CD4-positive, alpha-beta T cell treated with Interleukin-4 for 4 hours (primary cell): Measurements from ENCODE around the gene ATF5.

ENCODE experiments used
- DNase-seq: peaks from one replicate; pipeline ENCODE4 v3.0.0-alpha.2; 2020

ATF5 gene

DNA sequence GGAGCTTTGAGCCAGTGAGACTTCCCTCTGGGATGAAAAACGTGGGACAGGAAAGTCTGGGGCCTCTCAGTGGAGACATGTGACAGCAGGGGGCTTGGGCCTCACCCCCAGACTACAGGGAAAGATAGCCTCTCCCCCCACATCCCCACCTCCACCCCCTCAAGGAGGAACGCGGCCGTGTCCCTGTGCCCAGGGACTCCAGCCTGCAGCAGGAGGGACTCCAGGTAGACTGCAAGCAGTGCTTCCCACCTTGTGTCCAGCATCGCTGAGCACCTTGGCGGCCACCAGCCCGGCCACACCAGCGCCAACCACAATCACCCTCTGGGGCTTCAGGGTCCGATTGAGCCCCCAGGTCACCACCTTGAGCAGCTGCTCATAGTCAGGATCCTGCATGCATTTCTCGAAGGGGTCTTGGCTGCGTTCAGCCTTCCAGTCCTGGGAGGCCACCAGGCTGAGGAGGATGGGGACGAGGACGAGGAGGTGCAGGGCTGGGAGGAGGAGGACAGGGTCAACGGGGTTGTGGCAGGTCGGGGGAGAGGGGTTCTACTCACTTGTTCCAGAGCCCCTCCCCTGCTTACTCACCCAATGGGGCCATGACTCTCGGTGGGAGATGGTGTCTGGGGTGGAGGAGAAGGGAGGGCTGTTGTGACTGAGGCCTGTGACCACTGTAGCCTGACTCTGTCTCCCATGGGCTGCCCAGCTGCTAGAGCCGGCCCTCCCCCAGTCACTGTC, 33.3 kb upstream of the ATF5 start:
- DNase-seq = no peak

DNA sequence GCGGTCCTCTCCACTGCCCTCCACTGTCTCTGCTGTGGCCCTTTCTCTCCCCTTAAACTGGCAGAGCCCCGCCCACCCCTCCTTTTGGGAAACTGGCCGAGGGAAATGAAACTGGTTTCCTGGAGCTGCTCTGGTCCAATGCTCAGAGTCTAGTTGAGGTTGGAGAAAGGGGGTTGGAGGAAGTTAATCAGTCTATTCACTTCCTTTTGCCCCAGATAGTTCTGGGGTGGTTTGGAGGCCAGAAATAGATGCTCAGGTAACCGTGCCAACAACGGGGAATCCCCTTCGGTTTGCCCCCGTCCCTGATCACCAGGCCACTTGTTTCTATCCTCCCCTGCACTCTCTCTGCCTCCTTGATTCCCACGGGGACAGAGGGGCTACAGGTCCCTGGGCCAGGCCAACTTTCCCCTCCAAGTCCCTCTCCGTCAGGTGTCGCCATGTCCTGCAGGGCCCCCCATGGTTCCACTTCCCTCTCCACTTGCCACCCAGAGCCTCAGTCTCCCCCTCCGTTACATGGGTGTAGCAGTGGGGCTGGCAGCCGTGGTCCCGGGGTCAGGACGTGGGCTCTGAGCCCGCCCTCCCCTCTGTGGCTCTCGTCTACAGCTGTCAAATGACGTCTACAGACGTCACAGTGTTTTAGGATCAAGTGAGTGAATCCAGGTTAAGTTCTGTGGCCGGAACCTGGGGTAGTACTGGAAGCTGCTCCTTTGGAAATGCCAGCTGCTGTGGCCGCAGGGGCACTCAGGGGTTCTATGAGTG, 32.0 kb upstream of the ATF5 start, which contains the start of gene IL4I1:
TSS of gene IL4I1 (minus strand) at position 25 of the 759 bp plus-strand sequence. CDS start 727 bp downstream, outside the sequence.
- peak; percentile 89 for DNase-seq

DNA sequence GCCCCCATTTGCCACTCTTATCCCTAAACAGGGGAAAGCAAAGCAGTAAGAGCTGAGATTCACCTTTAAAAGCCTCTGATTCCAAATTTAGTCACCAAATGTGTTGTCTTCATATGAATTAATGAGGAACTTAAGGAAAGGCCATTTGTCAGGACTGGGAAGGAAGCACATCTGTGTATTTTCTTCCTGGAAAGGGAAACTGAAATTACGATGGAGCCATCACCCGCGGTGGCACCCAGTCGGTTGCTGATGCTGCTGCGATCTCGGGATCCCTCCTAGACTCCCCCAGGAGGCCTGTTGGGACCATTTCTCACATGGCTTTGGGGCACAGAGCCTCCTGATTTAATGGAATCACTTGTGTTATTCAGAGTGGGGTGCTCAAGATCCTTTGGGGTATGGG, 24.9 kb upstream of the ATF5 start:
- no peak for DNase-seq

DNA sequence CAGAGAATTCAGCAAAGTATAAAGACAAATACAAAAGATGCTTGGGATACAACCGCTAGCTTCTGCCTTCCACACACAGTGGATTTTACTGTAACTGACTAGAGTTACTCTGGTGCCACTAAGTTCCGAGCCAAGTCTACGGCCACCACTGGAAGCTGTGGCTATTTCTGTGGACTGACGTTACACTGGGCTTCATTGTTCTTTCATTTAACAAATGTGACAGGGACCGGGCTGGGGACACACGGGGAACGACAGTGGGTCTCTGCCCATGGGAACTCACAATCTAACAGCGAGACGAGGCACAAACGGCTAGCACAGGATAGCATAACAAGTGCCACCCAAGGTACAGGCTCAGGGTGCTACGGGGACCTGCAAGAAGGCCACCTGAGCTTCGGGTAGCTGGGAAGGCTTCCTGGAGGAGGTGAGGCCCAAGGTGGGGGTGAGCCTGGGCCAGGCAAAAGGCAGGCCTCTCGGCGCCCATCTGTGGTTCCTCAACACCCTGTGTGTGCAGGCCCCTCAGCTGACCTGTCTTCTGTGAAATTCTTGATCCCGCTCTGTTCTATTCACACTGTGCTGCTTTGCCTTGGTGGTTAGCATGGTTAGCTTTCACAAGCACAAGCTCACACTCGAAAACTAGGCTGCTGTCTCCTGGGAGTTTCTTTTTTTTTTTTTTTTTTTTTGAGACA, 22.0 kb upstream of the ATF5 start:
- no peak for DNase-seq

DNA sequence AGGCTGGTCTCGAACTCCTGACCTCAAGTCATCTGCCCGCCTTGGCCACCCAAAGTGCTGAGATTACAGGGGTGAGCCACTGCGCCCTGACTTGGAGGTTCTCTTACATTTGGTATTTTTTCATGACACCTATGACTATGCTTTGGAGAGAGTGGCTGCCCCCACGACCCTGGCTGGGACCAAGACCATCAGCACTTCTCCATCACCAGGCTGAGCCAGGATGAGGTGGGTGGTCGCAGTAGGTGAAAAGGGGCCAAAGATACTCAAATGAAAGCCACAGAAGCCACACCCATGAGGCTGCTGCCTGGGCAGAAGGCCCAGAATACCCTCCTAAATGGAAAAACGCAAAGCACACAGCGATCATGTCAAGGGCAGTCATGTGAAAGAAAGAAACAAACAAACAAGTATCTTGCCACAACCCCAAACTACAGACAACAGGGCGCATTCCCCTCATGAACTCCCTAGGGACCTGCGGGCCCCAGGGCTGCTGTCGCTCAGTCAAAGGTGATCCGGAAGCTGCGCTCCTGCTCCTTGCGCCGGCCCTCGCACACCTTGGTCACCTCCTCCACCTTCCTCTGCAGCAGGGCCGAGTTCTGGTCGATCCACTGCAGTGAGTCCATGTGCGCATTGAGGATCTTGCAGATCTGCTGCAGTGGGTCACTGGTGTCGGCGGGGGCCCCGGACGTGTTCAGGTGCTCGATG, 21.1 kb upstream of the ATF5 start:
- DNase-seq = no peak

DNA sequence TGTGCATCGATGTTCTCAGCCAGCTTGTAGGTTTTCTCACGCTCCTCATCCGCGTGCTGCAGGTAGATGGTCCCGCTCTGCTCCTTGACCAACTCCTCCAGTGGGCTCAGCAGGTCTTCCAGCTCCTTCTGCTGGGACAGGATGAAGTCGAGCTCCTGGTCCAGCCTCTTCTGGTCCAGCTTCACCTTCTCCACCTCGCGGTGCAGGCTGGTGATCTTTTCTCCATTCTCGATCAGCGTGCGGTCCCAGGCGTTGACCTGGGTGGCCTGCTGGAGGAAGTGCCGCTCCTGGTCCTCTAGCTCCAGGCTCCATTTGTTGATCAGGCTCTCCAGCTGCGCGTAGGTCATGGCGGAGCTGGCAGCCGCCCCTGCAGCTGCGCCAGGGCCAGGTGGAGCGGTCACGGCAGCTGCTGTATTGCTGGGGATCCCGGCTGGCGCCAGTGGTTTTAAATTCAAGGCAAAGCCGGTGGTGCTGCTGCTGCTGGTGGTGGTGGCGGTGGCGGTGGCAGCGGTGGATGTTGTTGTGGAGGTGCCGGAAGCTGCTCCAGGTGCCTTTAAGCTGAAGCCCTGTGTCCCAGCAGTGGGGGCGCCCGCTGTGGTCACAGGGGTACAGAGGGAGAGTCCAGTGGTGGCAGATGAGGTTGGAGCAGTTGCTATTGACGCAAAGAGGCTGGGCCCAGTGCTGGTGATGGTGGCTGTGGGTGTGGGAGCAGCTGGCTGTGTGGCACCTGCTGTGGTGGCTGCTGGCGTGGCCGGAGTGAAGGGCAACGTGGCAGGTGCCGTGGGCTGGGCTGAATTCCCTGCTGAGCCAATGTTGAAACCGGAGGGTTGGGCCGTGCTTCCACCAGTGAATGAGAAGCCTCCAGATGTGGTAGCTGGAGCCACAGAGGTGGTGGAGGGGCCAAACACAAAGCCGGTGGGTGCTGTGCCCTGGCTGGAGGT, 20.3 kb upstream of the ATF5 start:
- DNase-seq = no peak

DNA sequence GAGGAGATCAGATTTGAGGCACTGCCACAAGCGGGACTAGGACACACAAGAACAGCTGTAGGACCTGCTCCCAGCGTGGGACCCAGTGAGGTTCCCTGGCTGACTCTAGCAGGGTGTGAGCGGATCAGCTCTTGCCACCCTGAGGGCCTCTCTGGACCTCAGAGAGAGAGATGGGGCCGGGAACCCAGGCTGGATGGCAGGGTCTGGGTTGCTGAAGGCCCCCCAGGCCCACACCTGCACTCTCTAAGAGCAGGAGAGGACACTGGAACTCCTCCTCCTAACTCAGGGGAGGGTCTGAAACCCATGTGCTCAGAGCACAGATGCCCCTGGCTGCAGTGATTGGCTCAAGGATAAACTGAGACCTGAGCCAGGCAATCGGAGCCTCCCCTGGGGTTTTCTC, 18.8 kb upstream of the ATF5 start:
- no peak for DNase-seq

DNA sequence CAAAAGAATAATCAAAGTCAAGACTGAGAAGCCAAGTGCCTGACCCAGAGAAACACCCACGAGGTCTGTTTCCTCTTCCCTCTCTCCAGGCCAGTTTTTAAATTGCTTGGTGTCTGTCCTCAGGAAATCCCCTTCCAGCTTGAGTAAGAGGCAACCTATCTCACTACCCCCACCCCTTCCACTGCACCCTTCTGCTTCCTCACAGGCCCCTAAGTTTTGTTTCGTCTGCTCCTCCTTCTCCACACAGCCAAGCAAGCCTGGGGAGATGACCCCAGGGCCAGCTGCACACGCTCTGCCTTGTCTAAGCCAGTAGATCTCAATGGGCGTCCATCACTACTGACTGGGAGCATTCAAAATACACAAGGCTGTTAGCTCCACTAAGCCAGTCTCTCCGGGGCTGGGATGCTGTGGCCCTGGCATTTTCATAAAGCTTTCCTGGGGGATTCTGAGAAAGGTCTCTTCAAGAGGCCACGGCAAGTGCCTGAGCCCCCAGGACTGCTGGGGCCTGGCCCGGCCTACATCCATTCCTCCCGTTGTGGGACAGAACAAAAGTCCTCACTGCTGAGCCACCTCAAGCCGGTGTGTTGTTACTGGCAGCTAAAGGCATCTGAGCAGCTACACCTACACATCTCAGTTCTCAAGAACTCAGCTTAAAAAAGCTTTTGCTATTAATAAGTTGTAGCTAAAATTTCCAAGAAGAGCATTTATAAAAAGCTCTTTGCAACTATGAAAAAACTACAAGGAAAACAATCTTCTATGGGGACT, 17.4 kb upstream of the ATF5 start:
- DNase-seq = peak; percentile 56

DNA sequence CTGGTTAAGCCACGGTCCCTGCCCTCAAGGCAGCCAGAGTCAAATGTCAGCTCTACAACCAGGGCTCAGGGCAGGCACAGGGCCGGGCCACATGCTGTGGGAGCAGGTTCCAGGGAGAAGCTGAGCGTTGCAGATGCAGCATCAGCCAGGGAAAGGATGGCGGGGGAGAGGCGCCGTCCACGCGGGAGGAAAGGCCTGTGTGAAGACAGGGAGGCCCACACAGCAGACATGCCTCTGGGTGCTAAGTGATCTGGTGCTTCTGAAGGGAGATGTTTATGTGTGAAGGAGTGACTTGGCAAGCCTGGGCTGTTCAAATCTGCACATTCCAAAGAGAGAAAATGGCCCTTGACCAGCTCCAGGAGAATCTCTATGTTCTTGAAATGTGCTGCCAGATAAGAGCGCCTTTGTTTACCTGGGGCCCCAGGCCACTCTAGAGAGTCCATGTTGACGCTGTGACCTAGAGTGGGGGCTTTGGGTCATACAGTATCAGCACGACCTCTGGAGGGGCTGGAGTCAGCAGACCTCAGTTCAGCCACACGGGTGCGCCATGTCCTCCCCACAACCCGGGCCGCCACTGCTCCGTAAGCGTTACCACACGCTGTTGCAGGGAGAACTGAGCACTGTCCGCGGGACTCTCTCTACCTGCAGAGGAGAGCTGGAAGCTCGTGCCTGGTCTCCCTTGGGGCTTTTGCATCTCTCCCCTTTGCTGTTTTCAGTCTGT, 15.9 kb upstream of the ATF5 start:
- no peak for DNase-seq

DNA sequence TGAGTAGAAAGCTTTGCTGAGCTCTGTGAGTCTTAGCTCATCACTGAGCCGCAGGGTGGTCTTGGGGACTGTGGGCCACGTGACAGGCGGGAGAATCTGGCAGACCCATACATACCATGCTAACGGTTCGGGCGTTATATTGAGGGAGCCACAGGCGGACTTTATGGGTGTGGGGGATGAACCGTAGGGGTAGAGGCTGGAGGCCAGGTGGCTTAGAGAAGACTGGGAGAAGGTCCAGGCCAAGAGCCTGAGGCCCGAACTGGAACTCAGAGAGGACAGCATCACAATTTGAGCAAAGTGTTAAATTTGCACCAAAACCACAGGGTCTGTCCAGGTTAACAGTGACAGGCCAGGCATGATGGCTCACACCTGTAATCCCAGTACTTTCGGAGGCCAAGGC, 15.3 kb upstream of the ATF5 start:
- no peak for DNase-seq

DNA sequence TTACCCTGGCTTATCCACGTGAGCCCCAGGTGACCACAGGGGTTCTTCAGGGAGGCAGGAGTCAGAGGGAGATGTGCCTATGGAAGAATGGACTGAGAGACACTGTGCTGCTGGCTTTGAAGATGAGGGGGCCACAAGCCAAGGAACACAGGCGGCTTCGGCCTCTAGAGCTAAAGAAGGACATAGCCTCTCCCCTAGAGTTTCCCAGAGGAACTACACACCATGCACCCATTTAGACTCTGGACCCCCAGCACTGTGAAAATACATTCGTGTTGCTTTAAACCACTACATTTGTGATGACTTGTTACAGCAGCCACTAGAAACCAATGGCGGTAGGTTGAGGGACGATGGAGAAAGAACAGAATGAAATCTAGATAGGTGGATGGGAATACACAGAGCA, 13.7 kb upstream of the ATF5 start:
- DNase-seq = no peak

DNA sequence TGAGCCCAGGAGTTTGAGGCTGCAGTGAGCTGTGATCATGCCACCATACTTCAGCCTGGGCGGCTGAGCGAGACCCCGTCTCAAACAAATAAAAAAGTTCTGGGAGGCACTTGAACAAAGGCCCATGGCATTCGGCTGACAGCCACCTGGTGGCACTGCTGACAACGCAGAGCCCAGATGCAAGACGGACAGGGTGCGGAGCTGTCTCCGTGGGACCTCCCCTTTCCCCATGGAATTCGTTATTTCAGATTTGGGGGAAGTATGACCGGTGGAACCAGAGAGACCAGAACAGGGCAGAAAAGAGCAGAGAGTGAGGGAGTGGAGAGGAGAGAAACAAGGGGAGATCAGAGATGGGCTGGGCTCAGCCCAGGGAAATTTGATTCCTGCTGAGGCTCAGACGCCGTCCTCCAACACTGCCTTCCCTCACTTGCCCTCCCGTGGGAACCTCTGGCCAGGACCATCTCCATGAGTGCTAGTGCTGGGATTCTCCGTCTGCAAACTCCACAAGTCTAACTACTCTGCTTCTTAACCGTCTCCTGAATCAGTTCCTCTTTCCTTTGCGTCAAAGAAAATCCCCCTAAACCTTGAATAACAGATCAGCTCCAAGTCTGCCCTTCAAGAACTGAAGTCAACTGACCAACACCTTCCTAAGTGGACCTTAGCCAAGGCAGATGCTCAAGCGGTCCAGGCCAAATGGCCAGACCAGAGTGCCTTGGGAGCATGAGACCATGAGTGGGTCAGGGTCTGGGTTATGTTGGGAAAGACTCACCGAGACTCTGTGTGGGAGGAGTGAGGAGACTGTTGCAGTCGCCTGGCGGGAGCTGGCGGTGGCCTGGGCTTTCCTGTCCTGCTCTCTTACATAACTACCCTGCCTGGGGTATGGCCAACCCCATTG, 11.9 kb upstream of the ATF5 start:
- DNase-seq = no peak

DNA sequence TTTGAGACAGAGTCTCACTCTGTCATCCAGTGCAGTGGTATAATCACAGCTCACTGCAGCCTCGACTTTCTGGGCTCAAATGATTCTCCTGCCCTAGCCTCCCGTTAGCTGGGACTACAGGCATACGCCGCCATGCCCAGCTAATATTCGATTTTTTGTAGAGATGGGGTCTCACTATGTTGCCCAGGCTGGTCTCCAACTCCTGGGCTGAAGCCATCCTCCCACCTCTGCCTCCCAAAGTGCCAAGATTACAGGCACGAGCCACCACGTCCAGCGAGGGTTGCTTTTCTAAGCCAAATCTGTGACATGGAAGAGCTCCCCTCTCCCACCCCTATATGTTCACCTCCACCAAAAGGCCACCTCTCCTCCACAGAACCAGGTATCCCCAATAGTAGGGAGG, 10.9 kb upstream of the ATF5 start:
- no peak for DNase-seq

DNA sequence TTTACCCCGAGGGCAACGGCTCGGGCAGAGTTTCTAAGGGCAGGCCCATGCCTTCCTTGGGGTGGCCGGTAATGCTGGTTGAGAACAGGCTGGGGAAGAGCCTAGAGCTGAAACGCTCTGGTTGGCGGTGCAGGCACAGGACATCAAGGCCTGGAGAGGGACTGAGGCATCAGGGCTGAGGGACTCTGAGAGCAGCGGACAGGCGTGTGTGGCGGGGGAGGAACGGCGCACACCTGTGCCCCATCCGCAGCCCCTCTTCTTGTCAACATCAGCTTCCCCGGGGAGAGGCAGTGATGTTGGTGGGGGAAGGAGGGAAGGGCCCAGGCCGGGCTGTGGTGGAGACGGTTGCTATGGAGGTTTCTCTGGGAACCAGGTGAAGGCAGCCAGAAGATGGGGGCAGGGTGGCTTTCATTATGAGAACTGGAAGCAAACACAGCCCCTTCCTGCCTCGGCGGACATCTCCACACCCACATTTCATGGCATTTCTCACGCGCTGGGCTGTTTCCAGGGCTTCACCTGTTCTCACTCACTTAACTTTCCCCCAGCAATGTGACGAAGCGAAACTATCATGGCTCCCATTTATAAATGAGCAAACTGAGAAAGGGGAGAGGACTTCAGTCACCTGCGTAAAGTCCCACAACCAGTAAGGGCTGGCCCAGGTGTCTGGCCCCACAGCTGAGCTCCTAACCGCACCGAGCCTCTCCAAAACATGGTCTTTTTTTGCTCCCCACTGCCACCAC, 8.2 kb upstream of the ATF5 start:
- DNase-seq = no peak

DNA sequence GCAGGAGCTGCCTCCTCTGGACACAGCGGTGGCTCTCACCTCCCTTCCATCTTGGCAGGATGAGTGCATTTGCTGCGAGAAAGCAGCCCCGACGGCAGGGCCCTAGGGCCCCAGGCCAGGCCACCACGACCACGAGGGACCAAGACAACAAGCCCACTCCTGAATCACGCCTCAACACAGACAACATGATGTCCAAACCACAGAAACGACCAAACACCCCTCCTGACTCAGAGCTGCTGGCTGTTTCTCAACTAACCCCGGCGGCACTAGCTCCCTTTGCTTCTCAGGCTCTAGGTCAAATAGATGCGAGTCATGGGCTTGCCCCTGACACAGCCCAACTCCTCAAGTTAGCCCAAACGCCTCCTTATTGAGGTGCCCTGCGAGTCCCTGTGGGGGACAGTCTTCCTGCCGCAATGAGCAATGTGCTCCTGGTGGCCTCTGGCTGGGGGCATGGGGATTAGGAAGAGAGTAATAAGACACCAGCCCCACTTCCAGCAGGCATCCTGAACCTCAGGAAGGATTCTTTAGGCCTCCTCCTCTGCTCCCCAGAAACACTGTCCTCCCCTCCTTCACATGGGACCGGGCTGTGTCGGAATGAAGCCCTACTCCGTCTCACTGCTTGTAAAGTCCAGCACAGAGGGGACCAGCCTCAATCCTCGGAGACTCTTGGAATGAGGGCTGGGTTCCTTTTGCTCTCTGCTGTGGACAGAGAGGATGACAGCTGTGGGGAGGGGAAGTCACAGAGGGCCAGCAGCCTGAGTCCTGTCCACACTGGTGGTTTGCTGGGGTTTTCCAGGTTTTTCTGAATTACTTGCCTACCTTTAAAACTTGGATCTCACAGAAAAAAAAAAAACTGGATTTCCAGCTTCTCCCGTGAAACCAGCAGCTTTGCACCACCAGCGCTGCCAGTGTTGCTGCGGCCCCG, 6.9 kb upstream of the ATF5 start:
- DNase-seq = no peak

DNA sequence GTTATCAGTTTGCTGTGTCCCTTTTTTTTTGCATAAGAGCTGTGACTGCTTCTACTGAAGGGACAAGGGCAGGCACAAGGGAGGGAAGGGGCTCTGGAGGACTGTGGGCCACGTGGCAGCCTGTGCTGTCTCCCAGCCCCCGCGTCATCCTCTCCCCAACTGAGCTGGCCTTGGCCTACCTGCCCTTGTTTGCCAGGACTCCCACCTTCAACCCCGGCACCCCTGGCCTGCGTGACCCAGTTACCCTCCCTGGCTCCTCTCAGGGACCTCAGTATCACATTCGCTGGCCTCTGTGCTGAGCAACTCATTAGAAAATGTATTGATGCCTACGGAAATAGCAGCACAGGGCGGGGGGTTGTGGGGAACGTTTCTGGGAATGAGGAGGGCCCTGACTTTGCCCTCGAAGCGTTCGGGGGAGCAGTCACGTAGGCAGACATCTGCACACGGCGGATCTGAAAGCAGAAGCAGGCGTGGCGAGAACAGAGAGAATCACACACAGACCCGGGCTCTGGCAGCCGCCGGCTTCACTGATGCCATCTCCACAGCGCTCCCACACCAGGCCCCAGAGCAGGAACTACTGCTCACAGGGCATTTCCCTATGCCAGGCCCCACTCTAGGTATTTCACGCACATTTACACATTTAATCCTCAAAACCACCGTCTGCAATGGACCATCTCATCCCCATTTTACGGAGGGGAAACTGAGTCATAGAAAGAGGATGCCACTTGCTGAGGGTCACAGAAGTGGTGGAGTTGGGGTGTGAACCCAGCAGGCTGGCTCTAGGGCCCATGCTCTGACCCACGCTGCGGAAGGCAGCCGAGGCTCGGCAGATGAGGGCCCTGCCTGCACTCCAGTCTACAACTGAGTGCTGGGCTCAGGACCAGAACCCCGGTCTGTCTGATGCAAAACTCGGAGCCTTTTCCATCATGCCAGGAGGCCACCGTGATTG, 5.7 kb upstream of the ATF5 start:
- no peak for DNase-seq
